Limb (tissue), 2 donors: ENCODE measurements around the gene CNPY1.
"Not testable (repeated sequence)": the region's sequence is repeated elsewhere in the genome, so short reads cannot be mapped to it uniquely, and the experiment has no call there.

Experiments used
- DNase-seq, 2 donors: peaks; one replicate each; pipeline ENCODE4 v3.0.0-alpha.2; 2016; ENCODE audit errors: extremely low spot score in 2 of 2

The CNPY1 gene

GRCh38 chr7:155546449-155546848 is at the start of gene CNPY1:
Gene CNPY1, minus strand, starts transcription at chr7:155546559. Its CDS starts 630 bp downstream, at chr7:155545929.
- DNase-seq = not testable (repeated sequence)

GRCh38 chr7:155594961-155595366 is 48.6 kb upstream of the CNPY1 start:
- DNase-seq = no peak

GRCh38 chr7:155594163-155594732 is 47.9 kb upstream of the CNPY1 start:
- DNase-seq = no peak

GRCh38 chr7:155593461-155594162 is 47.3 kb upstream of the CNPY1 start:
- DNase-seq = no peak

- no peak for DNase-seq
Measured at GRCh38 chr7:155591055-155591775, 44.9 kb upstream of the CNPY1 start.

- no peak for DNase-seq
Measured at GRCh38 chr7:155590215-155591018, 44.1 kb upstream of the CNPY1 start.

GRCh38 chr7:155589001-155589980 is 42.9 kb upstream of the CNPY1 start:
- no peak for DNase-seq

- no peak for DNase-seq
Measured at GRCh38 chr7:155588468-155588998, 42.2 kb upstream of the CNPY1 start.

- no peak for DNase-seq
Measured at GRCh38 chr7:155587486-155587885, 41.1 kb upstream of the CNPY1 start.

GRCh38 chr7:155586843-155587440 is 40.6 kb upstream of the CNPY1 start:
- no peak for DNase-seq

GRCh38 chr7:155585951-155586350 is 39.6 kb upstream of the CNPY1 start:
- peak in 1 of 2 donors; percentile 14 for DNase-seq

GRCh38 chr7:155585532-155585895 is 39.2 kb upstream of the CNPY1 start:
- DNase-seq = peak in 1 of 2 donors; percentile 9

GRCh38 chr7:155584763-155585531 is 38.6 kb upstream of the CNPY1 start:
- DNase-seq = peak in 1 of 2 donors; percentile 58

- no peak for DNase-seq
Measured at GRCh38 chr7:155584261-155584660, 37.9 kb upstream of the CNPY1 start.

GRCh38 chr7:155583636-155584035 is 37.3 kb upstream of the CNPY1 start:
- DNase-seq = no peak

GRCh38 chr7:155581954-155582353 is 35.6 kb upstream of the CNPY1 start:
- DNase-seq = no peak

- DNase-seq = no peak
Measured at GRCh38 chr7:155581107-155581830, 34.9 kb upstream of the CNPY1 start.

GRCh38 chr7:155580367-155580766 is 34.0 kb upstream of the CNPY1 start:
- no peak for DNase-seq
